A549 (cell line): ENCODE data around the gene PCDHGC4. TPM values are rescaled to one million over a fixed set of nuclear protein-coding genes. Genes with fewer than 3 reads are reported as not detected.

Source experiments
- ATAC-seq, 2 experiments: fragments of 200-7000 bp in 1 of 2; fragments of >200 bp in 1 of 2; cut with Nextera tagmentation in 1 of 2; cut with Tn5 transposase in 1 of 2; 3 replicates each; pipeline versions ENCODE4 v1.8.0 to v1.9.1; 2018 to 2020; ENCODE audit warnings: mild to moderate bottlenecking in 1 of 2, moderate library complexity in 1 of 2
- CTCF ChIA-PET: fragments of 300-600 bp; sonication (Branson Sonifier 250); formaldehyde crosslinking; extraction: SDS; loops from one replicate; lab custom pipeline; 2021; ENCODE audit warnings: antibody characterized with exemption, inconsistent platforms; lab: Yijun Ruan, JAX
- POLR2A ChIA-PET: fragments of 350-600 bp; formaldehyde crosslinking; extraction: SDS; loops from one replicate; lab custom pipeline; 2021; ENCODE audit warnings: antibody characterized with exemption, inconsistent platforms; lab: Yijun Ruan, JAX
- DNase-seq, 2 experiments: peaks; one replicate each; pipeline versions ENCODE4 v3.0.0 to v3.0.0-alpha.2; 2011 to 2016; ENCODE audit warnings: low read depth in 1 of 2, low spot score in 1 of 2
- FAIRE-seq: peaks from 2 replicates; lab custom pipeline; 2011; peaks lifted over from hg19 to GRCh38; lab: Jason Lieb, UNC
- H3K27ac ChIP-seq, 2 experiments: fragments of >200 bp; sonication (Bioruptor Twin); formaldehyde crosslinking; 3 replicates each; pipeline ENCODE4 v1.5.1; 2016 to 2017
- H3K4me1 ChIP-seq: fragments of >200 bp; sonication (Bioruptor Twin); formaldehyde crosslinking; 3 replicates; pipeline ENCODE4 v1.6.1; 2016
- H3K4me2 ChIP-seq: fragments of >200 bp; sonication (Bioruptor Twin); formaldehyde crosslinking; 3 replicates; pipeline ENCODE4 v1.6.1; 2016
- H3K4me3 ChIP-seq: fragments of >200 bp; sonication (Bioruptor Twin); formaldehyde crosslinking; 3 replicates; pipeline ENCODE4 v1.5.1; 2016
- H3K9me3 ChIP-seq: fragments of >200 bp; sonication (Bioruptor Twin); formaldehyde crosslinking; 3 replicates; pipeline ENCODE4 v1.6.1; 2016
- CBX2 ChIP-seq: fragments of 200-600 bp; sonication (generic); IDR thresholded peaks from 2 replicates; pipeline ENCODE4 v1.6.1; 2016; ENCODE audit warnings: low read depth, mild to moderate bottlenecking, borderline replicate concordance
- CHD4 ChIP-seq: fragments of 200-600 bp; sonication (generic); IDR thresholded peaks from 2 replicates; pipeline ENCODE4 v1.6.1; 2016; ENCODE audit warnings: antibody characterized with exemption, mild to moderate bottlenecking, borderline replicate concordance
- EHF ChIP-seq: fragments of 250-450 bp; sonication (Bioruptor Pico); IDR thresholded peaks from 2 replicates; pipeline ENCODE4 v1.5.0; 2020; ENCODE audit warnings: mild to moderate bottlenecking
- EHMT2 ChIP-seq: fragments of 200-600 bp; sonication (generic); IDR thresholded peaks from 2 replicates; pipeline ENCODE4 v1.6.1; 2016; ENCODE audit warnings: antibody characterized with exemption, low read depth, mild to moderate bottlenecking, moderate library complexity
- FOXS1 ChIP-seq: fragments of 250-450 bp; sonication (Bioruptor Pico); IDR thresholded peaks from 2 replicates; pipeline ENCODE4 v1.5.0; 2020; ENCODE audit warnings: mild to moderate bottlenecking, moderate library complexity
- GATA3 ChIP-seq: IDR thresholded peaks from 2 replicates; pipeline ENCODE4 v1.6.1; 2012; ENCODE audit warnings: borderline replicate concordance
- HEYL ChIP-seq: fragments of 250-450 bp; sonication (Bioruptor Pico); IDR thresholded peaks from 2 replicates; pipeline ENCODE4 v1.8.0; 2021; ENCODE audit warnings: mild to moderate bottlenecking, moderate library complexity
- HOXA7 ChIP-seq: fragments of 250-450 bp; sonication (Bioruptor Pico); IDR thresholded peaks from 2 replicates; pipeline ENCODE4 v1.5.0; 2020; ENCODE audit warnings: mild to moderate bottlenecking, moderate library complexity
- KDM5A ChIP-seq: fragments of 200-600 bp; sonication (generic); IDR thresholded peaks from 2 replicates; pipeline ENCODE4 v1.6.1; 2016; ENCODE audit warnings: antibody characterized with exemption, mild to moderate bottlenecking
- MAFK ChIP-seq: fragments of 450-650 bp; IDR thresholded peaks from 2 replicates; pipeline ENCODE4 v1.6.1; 2014; ENCODE audit not compliant: partially characterized antibody
- NFE2L2 ChIP-seq: fragments of 150-350 bp; conservative IDR thresholded peaks from 2 replicates; pipeline ENCODE4 v1.6.1; 2014; ENCODE audit warnings: low read length
- NR3C1 ChIP-seq: fragments of >200 bp; sonication (Bioruptor Twin); formaldehyde crosslinking; IDR thresholded peaks from 3 replicates; pipeline ENCODE4 v1.6.1; 2017
- POLR2AphosphoS2 ChIP-seq: conservative IDR thresholded peaks from 2 replicates; pipeline ENCODE4 v1.6.1; 2012; ENCODE audit warnings: low read length, improper control_type of control experiment, inconsistent platforms
- RARB ChIP-seq: fragments of 250-450 bp; sonication (Bioruptor Pico); IDR thresholded peaks from 2 replicates; pipeline ENCODE4 v1.8.0; 2021; ENCODE audit warnings: mild to moderate bottlenecking, moderate library complexity
- RCOR1 ChIP-seq: fragments of 150-350 bp; IDR thresholded peaks from 2 replicates; pipeline ENCODE4 v1.6.1; 2014; ENCODE audit warnings: antibody characterized with exemption, low read length, low read depth
- ZC3H11A ChIP-seq: fragments of 450-650 bp; IDR thresholded peaks from 2 replicates; pipeline ENCODE4 v1.6.1; 2014; ENCODE audit warnings: antibody characterized with exemption, mild to moderate bottlenecking
- ZFP36 ChIP-seq: fragments of 450-650 bp; IDR thresholded peaks from 2 replicates; pipeline ENCODE4 v1.6.1; 2014; ENCODE audit warnings: borderline replicate concordance; ENCODE audit not compliant: partially characterized antibody
- ZNF302 ChIP-seq: fragments of 250-450 bp; sonication (Bioruptor Pico); IDR thresholded peaks from 2 replicates; pipeline ENCODE4 v1.9.0; 2021; ENCODE audit warnings: inconsistent platforms, mild to moderate bottlenecking, moderate library complexity
- ZSCAN20 ChIP-seq: fragments of 250-450 bp; sonication (Bioruptor Pico); IDR thresholded peaks from 2 replicates; pipeline ENCODE4 v1.8.0; 2022; ENCODE audit warnings: mild to moderate bottlenecking, moderate library complexity
- WGBS: methylation state at CpG from one replicate; pipeline ENCODE4 v1.1.6; 2017; ENCODE audit errors: missing lambda C conversion rate; 5-methylcytosine and 5-hydroxymethylcytosine counted together
- polyA plus RNA-seq, 4 experiments: library from polyadenylated mRNA; depleted of rRNA in 3 of 4; stranded (reverse); fragments of >200 nt; fragmentation: RNase III in 1 of 4; extraction: RNeasy Plus Mini Kit Qiagen cat#74134 plus additional on column Dnase treatment in 1 of 4; gene quantifications; 2 replicates in 3 of 4; 3 replicates in 1 of 4; pipeline ENCODE4 v1.2.3, GENCODE V29; 2011 to 2017
- TF ChIP-seq, protein P1 (sequence below): fragments of 450-650 bp; IDR thresholded peaks from 2 replicates; pipeline ENCODE4 v1.6.1; 2014; ENCODE audit warnings: antibody characterized with exemption
- TF ChIP-seq, protein P2 (sequence below): fragments of 250-450 bp; sonication (Bioruptor Pico); IDR thresholded peaks from 2 replicates; pipeline ENCODE4 v1.5.0; 2020; ENCODE audit warnings: low read depth, mild to moderate bottlenecking, moderate library complexity
- TF ChIP-seq, protein P3 (sequence below): fragments of >200 bp; sonication (Bioruptor Twin); formaldehyde crosslinking; IDR thresholded peaks from 3 replicates; pipeline ENCODE4 v1.6.1; 2016
- TF ChIP-seq, protein P4 (sequence below): IDR thresholded peaks from 2 replicates; pipeline ENCODE4 v1.6.1; 2012

The PCDHGC4 gene
- polyA plus RNA-seq, 2 of the 4 experiments (the other 2 are of a cell fraction): 0.06 TPM; not detected in 1

DNA sequence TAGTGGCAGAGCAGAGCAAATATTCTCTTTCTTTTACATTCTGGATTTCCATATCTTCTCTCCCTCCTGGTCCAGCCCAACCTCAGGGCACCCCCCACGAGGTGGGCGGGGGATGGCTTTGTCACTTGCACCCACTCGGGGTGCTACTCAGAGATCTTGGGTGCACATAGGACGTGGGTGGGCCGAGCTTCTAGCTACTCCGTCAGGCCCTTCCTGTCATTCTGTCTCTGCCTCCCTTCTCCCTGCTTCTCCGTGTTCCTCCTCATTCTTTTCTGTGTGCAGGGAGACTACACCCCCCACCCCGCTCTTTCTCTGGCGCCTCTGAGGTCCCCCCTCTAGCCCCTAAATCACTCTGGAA is 23.6 kb downstream of the PCDHGC4 start:
- H3K27ac ChIP-seq: peak overlapping the region in 1 of 2 experiments; percentile 25; a peak in 1 of 6 replicates
- POLR2A ChIA-PET: no interaction called here
- CTCF ChIA-PET: interaction anchor here (0.9 to 15.1 kb wide), 5 partner anchors 9 to 414 kb away, joined by 4 to 163 read pairs (median 4); partner anchors contain the start of genes PCDHB2, PCDHGA2 and PCDHGC3
- ATAC-seq: no peak
- no peak overlapping the region for H3K4me3 ChIP-seq
- no peak for TF ChIP-seq FOXS1 (CRISPR knock-in tag)
- H3K9me3 ChIP-seq: no peaks in the 10 kb centered on the region
- DNase-seq: no peak
- no peaks in the 10 kb centered on the region for H3K4me1 ChIP-seq
- H3K4me2 ChIP-seq: no peak overlapping the region
- FAIRE-seq: no peak
- 82% methylated on average over 9 of the region's 9 CpGs for WGBS

GRCh38 chr5:141508798-141509611 is 24.2 kb downstream of the PCDHGC4 start:
- TF ChIP-seq EHF (CRISPR knock-in tag) (no peak), RARB (CRISPR knock-in tag) (no peak), ZFP36 (no peak)
- no peak for FAIRE-seq
- no peak for DNase-seq
- CTCF ChIA-PET: interaction anchor here (0.9 to 15.1 kb wide), 9 partner anchors 8 to 414 kb away, joined by 3 to 163 read pairs (median 4); partner anchors contain the start of genes PCDHB2, PCDHGB5 and PCDHGC3
- Histone ChIP-seq H3K4me1 (no peaks in the 10 kb centered on the region), H3K9me3 (no peaks in the 10 kb centered on the region), H3K27ac (peak overlapping the region in 1 of 2 experiments; percentile 25; a peak in 1 of 6 replicates), H3K4me3 (no peak overlapping the region), H3K4me2 (0 out of 3 replicates have a peak overlapping the region, but pooled peaks have one; percentile 21)
- POLR2A ChIA-PET: no interaction called here
- ATAC-seq: peak; percentile 52 to 62; a peak in 5 of 6 replicates
- 68% methylated on average over 18 of the region's 23 CpGs for WGBS

- WGBS: 88% methylated on average over 9 of the region's 9 CpGs
- CTCF ChIA-PET: interaction anchor here (0.9 to 15.1 kb wide), 7 partner anchors 9 to 324 kb away, joined by 3 to 163 read pairs (median 3); partner anchors contain the start of gene PCDHGB5
- Histone ChIP-seq H3K27ac (no peak overlapping the region), H3K4me1 (no peaks in the 10 kb centered on the region), H3K9me3 (no peaks in the 10 kb centered on the region), H3K4me2 (no peak overlapping the region), H3K4me3 (no peak overlapping the region)
- POLR2A ChIA-PET: no interaction called here
- DNase-seq (no peak), ATAC-seq (no peak), FAIRE-seq (no peak)
- TF ChIP-seq HEYL (CRISPR knock-in tag) (no peak), EHMT2 (no peak), KDM5A (no peak), HOXA7 (CRISPR knock-in tag) (no peak), NR3C1 (no peak), CHD4 (no peak), ZC3H11A (no peak), GATA3 (no peak), RCOR1 (no peak), MAFK (no peak), NFE2L2 (no peak), ZNF302 (CRISPR knock-in tag) (no peak), ZSCAN20 (CRISPR knock-in tag) (no peak), POLR2AphosphoS2 (no peak), CBX2 (no peak)
- TF ChIP-seq, protein P1, sequence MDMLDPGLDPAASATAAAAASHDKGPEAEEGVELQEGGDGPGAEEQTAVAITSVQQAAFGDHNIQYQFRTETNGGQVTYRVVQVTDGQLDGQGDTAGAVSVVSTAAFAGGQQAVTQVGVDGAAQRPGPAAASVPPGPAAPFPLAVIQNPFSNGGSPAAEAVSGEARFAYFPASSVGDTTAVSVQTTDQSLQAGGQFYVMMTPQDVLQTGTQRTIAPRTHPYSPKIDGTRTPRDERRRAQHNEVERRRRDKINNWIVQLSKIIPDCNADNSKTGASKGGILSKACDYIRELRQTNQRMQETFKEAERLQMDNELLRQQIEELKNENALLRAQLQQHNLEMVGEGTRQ: no peak
- TF ChIP-seq, protein P2, sequence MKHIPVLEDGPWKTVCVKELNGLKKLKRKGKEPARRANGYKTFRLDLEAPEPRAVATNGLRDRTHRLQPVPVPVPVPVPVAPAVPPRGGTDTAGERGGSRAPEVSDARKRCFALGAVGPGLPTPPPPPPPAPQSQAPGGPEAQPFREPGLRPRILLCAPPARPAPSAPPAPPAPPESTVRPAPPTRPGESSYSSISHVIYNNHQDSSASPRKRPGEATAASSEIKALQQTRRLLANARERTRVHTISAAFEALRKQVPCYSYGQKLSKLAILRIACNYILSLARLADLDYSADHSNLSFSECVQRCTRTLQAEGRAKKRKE: no peak
- TF ChIP-seq, protein P3, sequence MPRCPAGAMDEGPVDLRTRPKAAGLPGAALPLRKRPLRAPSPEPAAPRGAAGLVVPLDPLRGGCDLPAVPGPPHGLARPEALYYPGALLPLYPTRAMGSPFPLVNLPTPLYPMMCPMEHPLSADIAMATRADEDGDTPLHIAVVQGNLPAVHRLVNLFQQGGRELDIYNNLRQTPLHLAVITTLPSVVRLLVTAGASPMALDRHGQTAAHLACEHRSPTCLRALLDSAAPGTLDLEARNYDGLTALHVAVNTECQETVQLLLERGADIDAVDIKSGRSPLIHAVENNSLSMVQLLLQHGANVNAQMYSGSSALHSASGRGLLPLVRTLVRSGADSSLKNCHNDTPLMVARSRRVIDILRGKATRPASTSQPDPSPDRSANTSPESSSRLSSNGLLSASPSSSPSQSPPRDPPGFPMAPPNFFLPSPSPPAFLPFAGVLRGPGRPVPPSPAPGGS: no peak
- TF ChIP-seq, protein P4, sequence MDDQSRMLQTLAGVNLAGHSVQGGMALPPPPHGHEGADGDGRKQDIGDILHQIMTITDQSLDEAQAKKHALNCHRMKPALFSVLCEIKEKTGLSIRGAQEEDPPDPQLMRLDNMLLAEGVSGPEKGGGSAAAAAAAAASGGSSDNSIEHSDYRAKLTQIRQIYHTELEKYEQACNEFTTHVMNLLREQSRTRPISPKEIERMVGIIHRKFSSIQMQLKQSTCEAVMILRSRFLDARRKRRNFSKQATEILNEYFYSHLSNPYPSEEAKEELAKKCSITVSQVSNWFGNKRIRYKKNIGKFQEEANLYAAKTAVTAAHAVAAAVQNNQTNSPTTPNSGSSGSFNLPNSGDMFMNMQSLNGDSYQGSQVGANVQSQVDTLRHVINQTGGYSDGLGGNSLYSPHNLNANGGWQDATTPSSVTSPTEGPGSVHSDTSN: no peak
Measured at GRCh38 chr5:141510160-141510559, 25.3 kb downstream of the PCDHGC4 start.
